NCI-H2196 treated with DMSO at 0.1 percent for 48 hours (cell line): ENCODE results near the gene ZNF683.
"Not testable (repeated sequence)": the region's sequence is repeated elsewhere in the genome, so short reads cannot be mapped to it uniquely, and the experiment has no call there.

Source experiments
- DNase-seq: peaks from one replicate; lab custom pipeline; 2025; ENCODE audit not compliant: unreplicated experiment; lab: John Stamatoyannopoulos, UW

The ZNF683 gene

GRCh38 chr1:26387447-26387846, 14.9 kb upstream of the ZNF683 start:
- DNase-seq: no peak

GRCh38 chr1:26385063-26385462, 12.5 kb upstream of the ZNF683 start:
- not testable (repeated sequence) for DNase-seq

- no peak for DNase-seq
Observed at GRCh38 chr1:26384076-26384475, 11.5 kb upstream of the ZNF683 start.

- DNase-seq: no peak
Observed at GRCh38 chr1:26378879-26379251, 6.3 kb upstream of the ZNF683 start.

GRCh38 chr1:26378088-26378878, 5.7 kb upstream of the ZNF683 start:
- DNase-seq: no peak

- no peak for DNase-seq
Observed at GRCh38 chr1:26376050-26376449, 3.5 kb upstream of the ZNF683 start.

- DNase-seq: no peak
Observed at GRCh38 chr1:26375081-26375480, 2.5 kb upstream of the ZNF683 start.

- not testable (repeated sequence) for DNase-seq
Observed at GRCh38 chr1:26374361-26374760, 1.8 kb upstream of the ZNF683 start.

- no peak for DNase-seq
Observed at GRCh38 chr1:26373789-26374188, 1.2 kb upstream of the ZNF683 start.

- no peak for DNase-seq
Observed at GRCh38 chr1:26373281-26373680, 731 bp upstream of the ZNF683 start.

- DNase-seq: no peak
Observed at GRCh38 chr1:26372039-26372438, 511 bp downstream of the ZNF683 start.

GRCh38 chr1:26370591-26371382, 1.8 kb downstream of the ZNF683 start:
- no peak for DNase-seq

GRCh38 chr1:26368486-26368885, 4.1 kb downstream of the ZNF683 start:
- DNase-seq: no peak

GRCh38 chr1:26368006-26368405, 4.5 kb downstream of the ZNF683 start:
- no peak for DNase-seq

- no peak for DNase-seq
Observed at GRCh38 chr1:26367441-26367840, 5.1 kb downstream of the ZNF683 start.

GRCh38 chr1:26364956-26365355, 7.6 kb downstream of the ZNF683 start:
- DNase-seq: no peak

GRCh38 chr1:26363549-26364448, 8.8 kb downstream of the ZNF683 start:
- no peak for DNase-seq

- DNase-seq: no peak
Observed at GRCh38 chr1:26362331-26362730, 10.2 kb downstream of the ZNF683 start.

- no peak for DNase-seq
Observed at GRCh38 chr1:26361605-26362122, 10.9 kb downstream of the ZNF683 start.

- DNase-seq: no peak
Observed at GRCh38 chr1:26360807-26361604, 11.5 kb downstream of the ZNF683 start.
